ENCODE measurements around the gene FTH1.
A peak's percentile ranks its signal among the peaks of the same experiment; 100 is the strongest.

DNA sequence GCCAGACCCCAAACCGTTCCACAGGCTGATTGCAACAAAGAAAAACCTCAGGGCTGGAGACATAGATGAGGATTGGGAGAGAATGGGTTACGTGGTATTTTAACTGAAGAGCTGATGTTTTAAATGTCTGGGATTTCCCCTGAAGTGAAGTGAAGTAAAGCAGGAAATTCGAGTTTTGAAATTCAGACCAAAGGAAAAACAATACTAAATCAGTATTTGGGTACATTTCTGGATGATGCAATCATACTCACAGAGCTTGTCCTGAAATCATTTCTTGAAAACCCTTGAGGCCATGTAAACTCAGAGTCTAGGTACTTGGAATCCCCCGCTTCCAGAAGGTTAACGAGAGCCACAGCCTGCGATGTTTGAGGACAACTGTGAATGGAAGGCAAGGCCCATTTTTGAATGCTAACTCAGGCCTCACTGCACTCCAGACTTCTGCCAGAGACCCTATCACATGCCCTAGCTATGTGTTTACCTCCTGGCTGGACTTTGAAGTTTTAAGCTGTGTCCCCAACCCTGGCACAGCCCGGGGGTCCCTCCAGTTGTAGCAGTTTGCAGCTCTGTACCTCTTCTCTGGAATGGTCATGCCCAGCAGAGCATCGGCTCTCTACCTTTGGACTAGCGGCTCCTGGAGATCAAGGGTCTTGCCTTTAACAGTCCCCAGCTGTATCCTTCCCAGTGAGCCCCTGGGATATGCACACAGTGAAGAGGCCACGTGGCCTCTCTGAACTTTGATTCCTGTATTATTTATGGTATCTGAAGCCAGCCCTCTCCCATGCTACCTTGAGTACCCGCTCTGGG, 5.4 kb upstream of the FTH1 start:
- TF ChIP-seq POLR2AphosphoS5 (IDR thresholded peaks at IDR 0.05) = peak; percentile 81
- TF ChIP-seq, protein P1, sequence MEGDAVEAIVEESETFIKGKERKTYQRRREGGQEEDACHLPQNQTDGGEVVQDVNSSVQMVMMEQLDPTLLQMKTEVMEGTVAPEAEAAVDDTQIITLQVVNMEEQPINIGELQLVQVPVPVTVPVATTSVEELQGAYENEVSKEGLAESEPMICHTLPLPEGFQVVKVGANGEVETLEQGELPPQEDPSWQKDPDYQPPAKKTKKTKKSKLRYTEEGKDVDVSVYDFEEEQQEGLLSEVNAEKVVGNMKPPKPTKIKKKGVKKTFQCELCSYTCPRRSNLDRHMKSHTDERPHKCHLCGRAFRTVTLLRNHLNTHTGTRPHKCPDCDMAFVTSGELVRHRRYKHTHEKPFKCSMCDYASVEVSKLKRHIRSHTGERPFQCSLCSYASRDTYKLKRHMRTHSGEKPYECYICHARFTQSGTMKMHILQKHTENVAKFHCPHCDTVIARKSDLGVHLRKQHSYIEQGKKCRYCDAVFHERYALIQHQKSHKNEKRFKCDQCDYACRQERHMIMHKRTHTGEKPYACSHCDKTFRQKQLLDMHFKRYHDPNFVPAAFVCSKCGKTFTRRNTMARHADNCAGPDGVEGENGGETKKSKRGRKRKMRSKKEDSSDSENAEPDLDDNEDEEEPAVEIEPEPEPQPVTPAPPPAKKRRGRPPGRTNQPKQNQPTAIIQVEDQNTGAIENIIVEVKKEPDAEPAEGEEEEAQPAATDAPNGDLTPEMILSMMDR (IDR thresholded peaks at IDR 0.05) = no peak
